H1 (cell line): ENCODE measurements around the gene PSMA5. TPM values are rescaled to one million over a fixed set of nuclear protein-coding genes. Genes with fewer than 3 reads are reported as not detected.

ENCODE experiments used
- CTCF ChIA-PET: fragments of 300-600 bp; sonication (Branson Sonifier 250); formaldehyde crosslinking; loops from one replicate; lab custom pipeline; 2021; ENCODE audit not compliant: partially characterized antibody; lab: Charles Lee
- POLR2A ChIA-PET: fragments of 300-600 bp; sonication (Branson Sonifier 250); formaldehyde crosslinking; loops from one replicate; lab custom pipeline; 2021; ENCODE audit warnings: inconsistent platforms; ENCODE audit not compliant: partially characterized antibody; lab: Charles Lee
- DNase-seq, 2 experiments: peaks; one replicate each; pipeline versions ENCODE4 v3.0.0 to v3.0.0-alpha.2; 2010 to 2022; ENCODE audit warnings: low spot score in 2 of 2, low read depth in 1 of 2, mixed read lengths in 1 of 2
- FAIRE-seq: peaks from 2 replicates; lab custom pipeline; 2011; peaks lifted over from hg19 to GRCh38; lab: Jason Lieb, UNC
- H2AFZ ChIP-seq: 2 replicates; pipeline ENCODE4 v1.8.1; 2012; ENCODE audit warnings: low read length, inconsistent platforms
- H2AK5ac ChIP-seq: 2 replicates; pipeline ENCODE4 v1.6.1; 2013; ENCODE audit warnings: low read depth, low read length
- H2BK120ac ChIP-seq: replicated peaks from 2 replicates; pipeline ENCODE3; 2013; ENCODE audit warnings: low read depth, low read length, inconsistent platforms
- H2BK12ac ChIP-seq: 2 replicates; pipeline ENCODE4 v1.6.1; 2013; ENCODE audit warnings: low read depth, low read length
- H2BK15ac ChIP-seq: 2 replicates; pipeline ENCODE4 v1.6.1; 2013; ENCODE audit warnings: low read length
- H2BK20ac ChIP-seq: 2 replicates; pipeline ENCODE4 v1.6.1; 2013; ENCODE audit warnings: low read length
- H2BK5ac ChIP-seq: 2 replicates; pipeline ENCODE4 v1.6.1; 2013; ENCODE audit warnings: low read depth, low read length
- H3K14ac ChIP-seq: 2 replicates; pipeline ENCODE4 v1.6.1; 2013; ENCODE audit warnings: inconsistent platforms; ENCODE audit not compliant: insufficient read length
- H3K18ac ChIP-seq: 2 replicates; pipeline ENCODE4 v1.6.1; 2013; ENCODE audit warnings: low read length; ENCODE audit errors: extremely low read depth
- H3K23ac ChIP-seq: 2 replicates; pipeline ENCODE4 v1.6.1; 2013; ENCODE audit warnings: inconsistent platforms; ENCODE audit not compliant: insufficient read length
- H3K23me2 ChIP-seq: 2 replicates; pipeline ENCODE4 v1.6.1; 2013; ENCODE audit warnings: low read depth, low read length
- H3K27ac ChIP-seq: 2 replicates; pipeline ENCODE4 v1.6.1; 2011; ENCODE audit warnings: low read depth, low read length, inconsistent platforms
- H3K27me3 ChIP-seq, 4 experiments: replicated peaks in 1 of 4; 1 replicate in 1 of 4; 2 replicates in 3 of 4; pipeline versions ENCODE4 v1.6.1 to v1.8.1; 2011 to 2013; ENCODE audit warnings: low read length in 3 of 4, mild to moderate bottlenecking in 3 of 4, inconsistent platforms in 2 of 4, mixed read lengths in 2 of 4, moderate library complexity in 1 of 4; ENCODE audit not compliant: control insufficient read depth in 3 of 4, insufficient read depth in 3 of 4; ENCODE audit errors: extremely low read depth in 1 of 4
- H3K36me3 ChIP-seq, 4 experiments: 2 replicates each; pipeline versions ENCODE4 v1.6.1 to v1.8.1; 2011 to 2013; ENCODE audit warnings: mild to moderate bottlenecking in 4 of 4, low read length in 3 of 4, moderate library complexity in 2 of 4, control low read depth in 1 of 4, inconsistent platforms in 1 of 4; ENCODE audit not compliant: insufficient read depth in 4 of 4, control insufficient read depth in 2 of 4
- H3K4ac ChIP-seq: replicated peaks from 2 replicates; pipeline ENCODE3; 2013; ENCODE audit warnings: low read length, low read depth, mixed read lengths, inconsistent platforms; ENCODE audit not compliant: insufficient read length
- H3K4me1 ChIP-seq, 4 experiments: replicated peaks in 1 of 4; 1 replicate in 1 of 4; 2 replicates in 3 of 4; pipeline versions ENCODE4 v1.6.1 to v1.8.1; 2011 to 2013; ENCODE audit warnings: low read length in 3 of 4, inconsistent platforms in 2 of 4, mixed read lengths in 1 of 4; ENCODE audit not compliant: insufficient read depth in 4 of 4, control insufficient read depth in 3 of 4
- H3K4me2 ChIP-seq, 2 experiments: 2 replicates each; pipeline versions ENCODE4 v1.6.1 to v1.8.1; 2011 to 2013; ENCODE audit warnings: low read depth in 2 of 2, low read length in 2 of 2, control low read depth in 1 of 2, inconsistent platforms in 1 of 2, mild to moderate bottlenecking in 1 of 2; ENCODE audit not compliant: insufficient read depth in 1 of 2
- H3K4me3 ChIP-seq, 4 experiments: fragments of 200-600, 300-600 bp in 1 of 4; sonication (generic), shearing (Covaris generic), sonication (Bioruptor Twin) in 1 of 4; 2 replicates each; pipeline versions ENCODE4 v1.5.1 to v1.8.1; 2011 to 2016; ENCODE audit warnings: low read length in 4 of 4, low read depth in 3 of 4, control low read depth in 2 of 4, inconsistent platforms in 2 of 4, mild to moderate bottlenecking in 2 of 4, mixed read lengths in 1 of 4, moderate library complexity in 1 of 4; ENCODE audit not compliant: insufficient read depth in 2 of 4; ENCODE audit errors: extremely low read depth in 1 of 4
- H3K56ac ChIP-seq: replicated peaks from 2 replicates; pipeline ENCODE3; 2013; ENCODE audit warnings: low read depth, mild to moderate bottlenecking, mixed read lengths, low read length, inconsistent platforms; ENCODE audit not compliant: insufficient read length
- H3K79me1 ChIP-seq: 2 replicates; pipeline ENCODE4 v1.6.1; 2013; ENCODE audit warnings: low read depth, low read length, control low read depth
- H3K79me2 ChIP-seq, 2 experiments: 2 replicates each; pipeline versions ENCODE4 v1.6.1 to v1.8.1; 2012 to 2013; ENCODE audit warnings: low read length in 2 of 2, mild to moderate bottlenecking in 2 of 2, inconsistent platforms in 1 of 2; ENCODE audit not compliant: insufficient read depth in 2 of 2, control insufficient read depth in 1 of 2
- H3K9ac ChIP-seq, 4 experiments: replicated peaks in 1 of 4; 1 replicate in 1 of 4; 2 replicates in 3 of 4; pipeline versions ENCODE4 v1.6.1 to v1.8.1; 2011 to 2013; ENCODE audit warnings: low read depth in 3 of 4, low read length in 3 of 4, control low read depth in 2 of 4, mild to moderate bottlenecking in 2 of 4, moderate library complexity in 2 of 4, inconsistent platforms in 1 of 4; ENCODE audit errors: extremely low read depth in 1 of 4
- H3K9me3 ChIP-seq, 2 experiments: 2 replicates each; pipeline versions ENCODE4 v1.6.1 to v1.8.1; 2012 to 2013; ENCODE audit warnings: mild to moderate bottlenecking in 2 of 2, moderate library complexity in 2 of 2, control low read depth in 1 of 2, inconsistent platforms in 1 of 2, low read depth in 1 of 2, low read length in 1 of 2, mixed read lengths in 1 of 2; ENCODE audit not compliant: insufficient read depth in 2 of 2
- H4K20me1 ChIP-seq, 2 experiments: replicated peaks in 1 of 2; 2 replicates each; pipeline versions ENCODE3 to v1.8.1; 2011 to 2013; ENCODE audit warnings: inconsistent platforms in 2 of 2, low read length in 2 of 2, mild to moderate bottlenecking in 1 of 2; ENCODE audit not compliant: insufficient read depth in 2 of 2, control insufficient read depth in 1 of 2
- H4K5ac ChIP-seq: 2 replicates; pipeline ENCODE4 v1.6.1; 2013; ENCODE audit warnings: low read length, low read depth, mixed read lengths, inconsistent platforms; ENCODE audit not compliant: insufficient read length
- H4K8ac ChIP-seq: 2 replicates; pipeline ENCODE4 v1.8.0; 2013; ENCODE audit warnings: mild to moderate bottlenecking, moderate library complexity, low read length, inconsistent platforms; ENCODE audit not compliant: insufficient read depth; ENCODE audit errors: extremely low read depth
- H4K91ac ChIP-seq: replicated peaks from 2 replicates; pipeline ENCODE3; 2013; ENCODE audit warnings: low read length, mixed read lengths, inconsistent platforms; ENCODE audit not compliant: insufficient read length
- WGBS, 2 experiments: shearing (Covaris generic) in 1 of 2; methylation state at CpG; one replicate each; pipeline versions ENCODE4 v1.1.6 to v1.1.7; 2013 to 2015; ENCODE audit warnings: low lambda C conversion rate in 2 of 2, mixed read lengths in 2 of 2, inconsistent platforms in 1 of 2, low coverage in 1 of 2, missing lambda C conversion rate in 1 of 2; ENCODE audit not compliant: insufficient replicate concordance in 2 of 2, insufficient coverage in 1 of 2, insufficient read length in 1 of 2; ENCODE audit errors: extremely low coverage in 1 of 2, missing lambda C conversion rate in 1 of 2; 5-methylcytosine and 5-hydroxymethylcytosine counted together
- polyA plus RNA-seq, 7 experiments: library from polyadenylated mRNA; depleted of rRNA in 3 of 7; stranded (reverse) in 5 of 7; unstranded in 2 of 7; fragments of >200 nt in 5 of 7; fragments of 200-250 nt in 2 of 7; gene quantifications; 1 replicate in 5 of 7; 2 replicates in 1 of 7; 4 replicates in 1 of 7; pipeline versions ENCODE4 v1.2.1 to v1.2.3, GENCODE V29; 2011 to 2013; ENCODE audit warnings: missing spikeins in 2 of 7, mixed read lengths in 2 of 7
- total RNA-seq: library from RNA; stranded (reverse); fragmentation: NEBNext Ultra II Directional; extraction: Animal tissue kit (Norgen Biotek cat#: 25700); gene quantifications from 2 replicates; pipeline ENCODE4 v1.2.1, GENCODE V29; 2021

Gene PSMA5
- total and polyA plus RNA-seq, 2 of the 8 experiments (the other 6 are each of a cell fraction or from before 2014, with no cell fraction given), result 140 to 166 TPM

- Histone ChIP-seq H2AK5ac (no peak overlapping the region), H3K4me3 (no peak overlapping the region), H3K18ac (no peak overlapping the region), H3K4me2 (0 out of 4 replicates have a peak overlapping the region, but pooled peaks of 1 of the 2 experiments have one; percentile 1), H2AFZ (no peak overlapping the region), H4K91ac (no peak overlapping the region), H3K27me3 (no peaks in the 10 kb centered on the region), H3K23ac (no peak overlapping the region), H2BK20ac (no peak overlapping the region), H2BK15ac (no peak overlapping the region), H3K4me1 (peaks cover 0 to 10% (median 2%) of the 10 kb centered on the region in 4 experiments; a peak in 3 of 7 replicates), H3K23me2 (no peaks in the 10 kb centered on the region; the same call in 1 of the 2 replicates), H3K36me3 (peaks cover 0 to 11% (median 4%) of the 10 kb centered on the region in 4 experiments; a peak in 3 of 8 replicates), H3K4ac (no peak overlapping the region), H3K9ac (no peak overlapping the region; a peak in 1 of 7 replicates), H4K20me1 (peaks cover 0 to 5% of the 10 kb centered on the region in 2 experiments), H2BK5ac (no peak overlapping the region), H4K8ac (no peak overlapping the region), H2BK120ac (no peak overlapping the region), H3K56ac (no peak overlapping the region), H3K14ac (no peak overlapping the region), H3K79me2 (peaks cover 4 to 51% of the 10 kb centered on the region in 2 experiments; a peak in 3 of 4 replicates), H4K5ac (no peak overlapping the region), H3K79me1 (peaks cover 2% of the 10 kb centered on the region), H2BK12ac (no peak overlapping the region), H3K9me3 (no peaks in the 10 kb centered on the region), H3K27ac (no peak overlapping the region)
- ChIA-PET POLR2A (interaction anchor here (1.1 to 1.7 kb wide), 2 partner anchors 11 to 20 kb away, joined by 3 to 5 read pairs; no protein-coding TSS in a partner anchor), CTCF (interaction anchor here (1.1 to 2.4 kb wide), 3 partner anchors 11 to 27 kb away, joined by 4 to 8 read pairs (median 4); no protein-coding TSS in a partner anchor)
- FAIRE-seq (no peak), DNase-seq (no peak)
- WGBS, 2 experiments, result 65% methylated on average over 4 of the region's 4 CpGs; no CpG with 5 or more reads in 1 of the 2 experiments
Measured at GRCh38 chr1:109371341-109371739, 54.9 kb downstream of the PSMA5 start.
